Mucosa of descending colon (tissue), 3 donors: ENCODE data around the gene SPACDR. TPM values are rescaled to one million over a fixed set of nuclear protein-coding genes. Genes with fewer than 3 reads are reported as not detected.

Source experiments
- ATAC-seq: fragments of 200-7000 bp; cut with Tn5 transposase; one replicate; pipeline ENCODE4 v1.9.1; 2020; ENCODE audit warnings: mild to moderate bottlenecking, moderate library complexity
- DNase-seq, 3 donors: peaks; one replicate each; pipeline ENCODE4 v3.0.0-alpha.2; 2020
- H3K36me3 ChIP-seq: fragments of 200-600 bp; one replicate; pipeline ENCODE4 v1.8.0; 2021; ENCODE audit warnings: low read depth, mild to moderate bottlenecking
- H3K4me1 ChIP-seq: fragments of 200-600 bp; one replicate; pipeline ENCODE4 v1.8.0; 2021; ENCODE audit warnings: low read depth, mild to moderate bottlenecking
- H3K4me3 ChIP-seq: fragments of 200-600 bp; one replicate; pipeline ENCODE4 v1.8.0; 2021; ENCODE audit warnings: mild to moderate bottlenecking
- H3K9me3 ChIP-seq: fragments of 200-600 bp; one replicate; pipeline ENCODE4 v1.8.0; 2021; ENCODE audit warnings: mild to moderate bottlenecking
- CTCF ChIP-seq: fragments of 200-600 bp; IDR thresholded peaks from one replicate; pipeline ENCODE4 v1.8.0; 2022; ENCODE audit warnings: antibody characterized with exemption, mild to moderate bottlenecking
- intact Hi-C, 2 donors: fragments of 100-400 bp; cut with DNase I in 1 of 2; cut with micrococcal nuclease in 1 of 2; formaldehyde crosslinking; loops; one replicate each; pipeline versions ENCODE4 v1.11.0 to v1.11.1; 2022; cut with DNase I, micrococcal nuclease
- total RNA-seq, 3 donors: library from RNA; stranded (reverse); fragmentation: NEBNext Ultra II Directional in 2 of 3; extraction: Animal tissue kit (Norgen Biotek cat#: 25700) in 2 of 3; gene quantifications; one replicate each; pipeline versions ENCODE4 v1.2.1 to v1.2.4, GENCODE V29; 2021 to 2023
- donor health status: DM: no; HTN: no; CAD: no; lungs with moderate emphysema.
- donor health status: DM: no; HTN: no; CAD: no.
- donor health status: DM: no; HTN: yes; CAD: no.

Gene SPACDR
- total RNA-seq, 3 donors from 2014 or later = 0.43 to 1.0 (median 0.96) TPM

DNA sequence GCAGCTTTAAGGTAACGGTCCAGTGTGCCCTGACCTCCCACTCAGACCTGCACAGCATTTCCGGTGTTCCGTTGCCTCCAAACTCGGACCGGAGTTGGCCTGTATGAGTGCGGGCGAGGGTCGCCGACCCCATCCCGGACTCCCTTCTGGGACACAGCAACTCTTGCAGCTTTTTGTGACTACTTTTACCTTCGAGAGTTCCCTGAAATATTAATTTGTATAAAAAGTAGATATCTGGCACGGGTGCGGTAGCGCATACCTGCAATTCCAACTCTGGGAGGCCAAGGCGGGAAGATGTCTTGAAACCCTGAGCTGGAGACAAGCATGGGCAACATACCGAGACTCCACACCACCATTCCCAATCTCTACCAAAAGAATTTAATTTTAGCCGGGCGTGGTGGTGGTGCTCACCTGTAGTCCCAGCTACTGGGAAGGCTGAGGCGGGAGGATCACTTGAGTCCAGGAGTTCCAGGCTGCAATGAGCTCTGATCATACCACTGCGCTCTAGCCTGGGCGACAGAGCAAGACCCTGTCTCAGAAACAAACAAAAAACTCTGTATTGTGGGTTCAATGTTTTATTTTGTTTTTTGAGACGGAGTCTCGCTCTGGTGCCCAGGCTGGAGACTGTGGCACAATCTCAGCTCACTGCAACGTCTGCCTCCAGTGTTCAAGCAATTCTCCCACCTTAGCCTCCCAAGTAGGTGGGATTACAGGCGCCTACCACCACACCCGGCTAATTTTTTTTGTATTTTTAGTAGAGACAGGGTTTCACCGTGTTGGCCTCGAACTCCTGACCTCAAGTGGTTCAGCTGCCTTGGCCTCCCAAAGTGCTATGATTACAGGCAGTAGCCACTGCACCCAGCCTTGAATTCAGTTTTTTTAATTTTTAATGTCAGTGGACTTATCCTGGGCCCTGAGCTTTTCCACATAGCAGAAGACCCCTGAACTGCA is 26.6 kb downstream of the SPACDR start:
- no peaks in the 10 kb centered on the region for H3K36me3 ChIP-seq
- no peaks in the 10 kb centered on the region for H3K9me3 ChIP-seq
- peak; percentile 34 to 69 (median 52) for DNase-seq
- no peak for ATAC-seq
- intact Hi-C loops = no loop called here
- TF ChIP-seq CTCF = no peak
- peaks cover 17% of the 10 kb centered on the region for H3K4me1 ChIP-seq
- H3K4me3 ChIP-seq = no peak overlapping the region

- Histone ChIP-seq H3K4me1 (peaks cover 27% of the 10 kb centered on the region), H3K36me3 (peaks cover 3% of the 10 kb centered on the region), H3K4me3 (peak overlapping the region; percentile 88), H3K9me3 (no peaks in the 10 kb centered on the region)
- ATAC-seq (peak; percentile 61), DNase-seq (peak; percentile 55 to 79 (median 75))
- intact Hi-C loops = no loop called here
- TF ChIP-seq CTCF = no peak
These were observed 28.4 kb downstream of the SPACDR start for GRCh38 chr7:100435401-100436304.

DNA sequence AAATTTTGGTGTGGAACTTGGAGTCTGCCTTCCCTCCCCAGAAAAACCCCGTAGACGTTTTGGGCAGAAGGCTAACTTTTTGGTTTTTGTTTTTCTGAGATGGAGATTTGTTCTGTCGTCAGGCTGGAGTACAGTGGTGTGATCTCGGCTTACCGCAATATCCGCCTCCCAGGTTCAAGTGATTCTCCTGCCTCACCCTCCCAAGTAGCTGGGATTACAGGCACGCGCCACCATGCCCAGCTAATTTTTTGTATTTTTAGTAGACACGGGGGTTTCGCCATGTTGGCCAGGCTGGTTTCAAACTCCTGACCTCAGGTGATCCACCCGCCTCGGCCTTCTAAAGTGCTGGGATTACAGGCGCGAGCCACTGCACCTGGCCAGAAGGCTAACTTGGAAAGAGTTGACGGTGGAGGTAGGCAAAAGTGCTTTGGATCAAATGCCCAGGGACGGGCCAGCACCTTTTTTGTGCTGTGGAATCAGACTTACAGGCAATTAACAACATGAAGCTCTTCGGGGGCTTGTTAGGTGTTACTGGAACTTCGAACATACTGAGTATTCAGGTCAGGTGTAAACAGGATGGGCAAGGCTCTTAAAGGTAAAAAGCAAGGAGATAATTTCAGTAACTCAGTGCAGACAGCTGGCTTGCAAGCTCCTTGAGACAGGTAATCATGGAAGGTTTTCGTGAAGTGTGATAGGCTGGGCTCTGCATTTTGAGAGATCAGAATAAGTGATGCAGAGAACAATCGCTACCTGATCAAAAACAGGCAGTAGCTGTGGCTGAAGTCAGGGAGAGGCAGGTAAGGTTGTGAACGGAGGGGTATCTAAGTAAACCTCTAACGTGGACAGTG is 29.5 kb downstream of the SPACDR start:
- DNase-seq (peak in 1 of 3 donors; percentile 29), ATAC-seq (no peak)
- peaks cover 3% of the 10 kb centered on the region for H3K36me3 ChIP-seq
- H3K4me3 ChIP-seq = no peak overlapping the region
- no peak for TF ChIP-seq CTCF
- peaks cover 31% of the 10 kb centered on the region for H3K4me1 ChIP-seq
- intact Hi-C loops = no loop called here
- H3K9me3 ChIP-seq = no peaks in the 10 kb centered on the region

- Histone ChIP-seq H3K4me1 (peaks cover 31% of the 10 kb centered on the region), H3K36me3 (peaks cover 7% of the 10 kb centered on the region), H3K9me3 (no peaks in the 10 kb centered on the region), H3K4me3 (no peak overlapping the region)
- intact Hi-C loops = no loop called here
- DNase-seq (peak in 1 of 3 donors; percentile 26), ATAC-seq (no peak)
- TF ChIP-seq CTCF = no peak
These were observed 30.3 kb downstream of the SPACDR start for GRCh38 chr7:100433592-100434296.
